ENCODE results near the gene RCVRN.

DNA sequence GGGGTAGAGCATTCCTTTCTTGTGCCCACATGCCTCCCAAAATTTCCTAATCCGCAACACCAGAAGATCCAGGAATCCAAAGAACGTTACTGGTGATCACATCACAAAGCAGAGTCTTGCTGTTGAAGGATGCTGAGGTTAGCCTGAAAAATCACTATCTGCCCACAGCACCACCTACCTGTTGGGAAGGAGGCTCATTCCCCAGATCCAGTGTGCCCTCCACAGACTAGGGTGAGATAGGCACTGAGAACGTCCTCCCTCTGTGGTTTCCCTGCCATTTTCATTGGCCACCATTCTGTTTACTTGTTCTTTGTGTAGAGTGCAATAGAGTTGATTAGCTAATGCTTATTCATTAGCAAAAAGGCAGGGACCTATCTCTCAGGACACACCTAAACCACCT is 30.3 kb downstream of the RCVRN start:
- no peak for TF ChIP-seq POLR2A (IDR thresholded peaks at IDR 0.05)
- TF ChIP-seq, protein P1, sequence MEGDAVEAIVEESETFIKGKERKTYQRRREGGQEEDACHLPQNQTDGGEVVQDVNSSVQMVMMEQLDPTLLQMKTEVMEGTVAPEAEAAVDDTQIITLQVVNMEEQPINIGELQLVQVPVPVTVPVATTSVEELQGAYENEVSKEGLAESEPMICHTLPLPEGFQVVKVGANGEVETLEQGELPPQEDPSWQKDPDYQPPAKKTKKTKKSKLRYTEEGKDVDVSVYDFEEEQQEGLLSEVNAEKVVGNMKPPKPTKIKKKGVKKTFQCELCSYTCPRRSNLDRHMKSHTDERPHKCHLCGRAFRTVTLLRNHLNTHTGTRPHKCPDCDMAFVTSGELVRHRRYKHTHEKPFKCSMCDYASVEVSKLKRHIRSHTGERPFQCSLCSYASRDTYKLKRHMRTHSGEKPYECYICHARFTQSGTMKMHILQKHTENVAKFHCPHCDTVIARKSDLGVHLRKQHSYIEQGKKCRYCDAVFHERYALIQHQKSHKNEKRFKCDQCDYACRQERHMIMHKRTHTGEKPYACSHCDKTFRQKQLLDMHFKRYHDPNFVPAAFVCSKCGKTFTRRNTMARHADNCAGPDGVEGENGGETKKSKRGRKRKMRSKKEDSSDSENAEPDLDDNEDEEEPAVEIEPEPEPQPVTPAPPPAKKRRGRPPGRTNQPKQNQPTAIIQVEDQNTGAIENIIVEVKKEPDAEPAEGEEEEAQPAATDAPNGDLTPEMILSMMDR (IDR thresholded peaks at IDR 0.05), result no peak

All from adrenal gland (tissue), 5 donors.